Thyroid gland (tissue), 4 donors: ENCODE data around the gene RHOB.

Experiments used
- CTCF ChIP-seq, 6 experiments: fragments of 200-600 bp in 3 of 6; fragments of 450-650 bp in 3 of 6; sonication (generic) in 3 of 6; IDR thresholded peaks; one replicate each; pipeline ENCODE4 v1.5.1; 2016 to 2019; ENCODE audit warnings: antibody characterized with exemption in 6 of 6, mild to moderate bottlenecking in 2 of 6, inconsistent platforms in 1 of 6, moderate library complexity in 1 of 6
- POLR2A ChIP-seq, 2 donors: fragments of 450-650 bp; IDR thresholded peaks; one replicate each; pipeline ENCODE4 v1.6.1; 2017; ENCODE audit warnings: antibody characterized with exemption in 2 of 2, mild to moderate bottlenecking in 2 of 2, moderate library complexity in 1 of 2

GRCh38 chr2:20476950-20477349, 30.1 kb downstream of the RHOB start:
- TF ChIP-seq POLR2A (IDR thresholded peaks at IDR 0.05) (no peak), CTCF (IDR thresholded peaks at IDR 0.05) (no peak)
